AG04450 (cell line): ENCODE data around the gene TK1. TPM values are rescaled to one million over a fixed set of nuclear protein-coding genes. Genes with fewer than 3 reads are reported as not detected.

Experiments used
- CTCF ChIA-PET: fragments of 300-600, 350-600 bp; formaldehyde crosslinking; extraction: SDS; loops from one replicate; lab custom pipeline; 2022; ENCODE audit warnings: antibody characterized with exemption, inconsistent platforms; lab: Charles Lee
- POLR2A ChIA-PET: fragments of 350-600 bp; formaldehyde crosslinking; extraction: SDS; loops from one replicate; lab custom pipeline; 2021; ENCODE audit warnings: antibody characterized with exemption, inconsistent platforms; lab: Yijun Ruan, JAX
- DNase-seq: peaks from one replicate; pipeline ENCODE4 v3.0.0-alpha.2; 2011; ENCODE audit warnings: low read depth, low spot score
- H3K27ac ChIP-seq: one replicate; pipeline ENCODE4 v1.5.1; 2012; ENCODE audit warnings: low read depth, low read length, control low read depth
- H3K27me3 ChIP-seq: one replicate; pipeline ENCODE4 v1.6.0; 2012; ENCODE audit warnings: low read length; ENCODE audit not compliant: control insufficient read depth, insufficient read depth
- H3K4me3 ChIP-seq: 2 replicates; pipeline ENCODE4 v1.5.1; 2011; ENCODE audit warnings: mild to moderate bottlenecking, low read depth, low read length, control low read depth
- H3K9me3 ChIP-seq: 2 replicates; pipeline ENCODE4 v1.5.1; 2012; ENCODE audit warnings: low read length; ENCODE audit not compliant: control insufficient read depth, insufficient read depth
- polyA plus RNA-seq: library from polyadenylated mRNA; depleted of rRNA; stranded (reverse); fragments of >200 nt; gene quantifications from 2 replicates; pipeline ENCODE4 v1.2.3, GENCODE V29; 2011
- TF ChIP-seq, protein P1 (sequence below): IDR thresholded peaks from 2 replicates; pipeline ENCODE4 v1.5.1; 2011; ENCODE audit warnings: low read depth, low read length, control low read depth, inconsistent platforms

The TK1 gene
- polyA plus RNA-seq, 1 experiment: 27.1 TPM

DNA sequence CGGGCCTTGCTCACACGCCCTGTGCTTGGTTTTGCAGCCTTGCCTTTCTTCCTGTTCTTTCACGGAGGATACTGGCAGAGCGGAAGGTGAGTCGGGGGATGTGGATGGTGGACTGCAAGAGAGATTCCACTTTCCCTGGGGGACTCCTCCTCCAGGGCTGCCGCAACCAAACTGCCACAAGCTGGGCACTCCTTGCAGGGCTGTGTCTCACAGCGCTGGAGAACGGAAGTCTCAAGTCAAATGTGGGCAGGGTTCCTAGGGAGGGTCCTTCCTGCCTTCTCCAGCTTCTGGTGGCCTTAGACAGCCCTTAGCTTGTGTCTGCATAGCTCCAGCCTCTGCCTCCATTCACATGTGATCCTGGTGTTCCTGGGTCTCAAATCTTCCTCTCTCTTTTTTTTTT, 15.8 kb upstream of the TK1 start:
- DNase-seq: no peak
- Histone ChIP-seq H3K27ac (no peak overlapping the region), H3K9me3 (peaks cover 3% of the 10 kb centered on the region; the same call in 1 of the 2 replicates), H3K27me3 (no peaks in the 10 kb centered on the region), H3K4me3 (no peak overlapping the region)
- TF ChIP-seq, protein P1, sequence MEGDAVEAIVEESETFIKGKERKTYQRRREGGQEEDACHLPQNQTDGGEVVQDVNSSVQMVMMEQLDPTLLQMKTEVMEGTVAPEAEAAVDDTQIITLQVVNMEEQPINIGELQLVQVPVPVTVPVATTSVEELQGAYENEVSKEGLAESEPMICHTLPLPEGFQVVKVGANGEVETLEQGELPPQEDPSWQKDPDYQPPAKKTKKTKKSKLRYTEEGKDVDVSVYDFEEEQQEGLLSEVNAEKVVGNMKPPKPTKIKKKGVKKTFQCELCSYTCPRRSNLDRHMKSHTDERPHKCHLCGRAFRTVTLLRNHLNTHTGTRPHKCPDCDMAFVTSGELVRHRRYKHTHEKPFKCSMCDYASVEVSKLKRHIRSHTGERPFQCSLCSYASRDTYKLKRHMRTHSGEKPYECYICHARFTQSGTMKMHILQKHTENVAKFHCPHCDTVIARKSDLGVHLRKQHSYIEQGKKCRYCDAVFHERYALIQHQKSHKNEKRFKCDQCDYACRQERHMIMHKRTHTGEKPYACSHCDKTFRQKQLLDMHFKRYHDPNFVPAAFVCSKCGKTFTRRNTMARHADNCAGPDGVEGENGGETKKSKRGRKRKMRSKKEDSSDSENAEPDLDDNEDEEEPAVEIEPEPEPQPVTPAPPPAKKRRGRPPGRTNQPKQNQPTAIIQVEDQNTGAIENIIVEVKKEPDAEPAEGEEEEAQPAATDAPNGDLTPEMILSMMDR: no peak
- ChIA-PET CTCF (interaction anchor here (0.7 to 5.8 kb wide), 2 partner anchors 16 to 1339 kb away, joined by 6 to 24 read pairs; partner anchors contain the start of genes AFMID and TK1), POLR2A (interaction anchor here (0.5 kb wide), 1 partner anchor 15 kb away, joined by 3 read pairs; no protein-coding TSS in a partner anchor)

DNA sequence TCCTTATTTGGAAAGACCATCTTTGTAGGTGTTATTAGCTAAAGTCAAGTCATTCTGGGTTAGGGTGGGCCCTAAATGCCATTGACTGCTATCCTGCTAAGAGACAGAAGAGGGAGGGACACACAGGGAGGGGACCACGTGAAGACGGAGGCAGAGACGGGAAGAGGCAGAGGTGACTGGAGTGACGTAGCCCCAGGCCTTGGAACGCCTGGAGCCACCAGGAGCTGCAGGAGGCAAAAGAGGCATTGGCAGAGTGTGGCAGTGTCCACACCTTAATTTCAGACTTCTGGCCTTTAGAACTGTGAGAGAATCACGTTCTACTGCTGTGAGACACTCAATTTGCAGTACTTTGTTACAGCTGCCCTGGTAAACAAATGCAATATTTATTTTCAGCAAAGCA, 13.6 kb upstream of the TK1 start:
- Histone ChIP-seq H3K27me3 (no peaks in the 10 kb centered on the region), H3K27ac (no peak overlapping the region), H3K4me3 (no peak overlapping the region), H3K9me3 (peaks cover 3% of the 10 kb centered on the region; the same call in 1 of the 2 replicates)
- CTCF ChIA-PET: interaction anchor here (5.8 kb wide), 1 partner anchor 13 kb away, joined by 24 read pairs; the partner anchor contains the start of genes AFMID and TK1
- POLR2A ChIA-PET: interaction anchor here (0.7 kb wide), 1 partner anchor 62 kb away, joined by 5 read pairs; no protein-coding TSS in a partner anchor
- TF ChIP-seq, protein P1: no peak
- no peak for DNase-seq

DNA sequence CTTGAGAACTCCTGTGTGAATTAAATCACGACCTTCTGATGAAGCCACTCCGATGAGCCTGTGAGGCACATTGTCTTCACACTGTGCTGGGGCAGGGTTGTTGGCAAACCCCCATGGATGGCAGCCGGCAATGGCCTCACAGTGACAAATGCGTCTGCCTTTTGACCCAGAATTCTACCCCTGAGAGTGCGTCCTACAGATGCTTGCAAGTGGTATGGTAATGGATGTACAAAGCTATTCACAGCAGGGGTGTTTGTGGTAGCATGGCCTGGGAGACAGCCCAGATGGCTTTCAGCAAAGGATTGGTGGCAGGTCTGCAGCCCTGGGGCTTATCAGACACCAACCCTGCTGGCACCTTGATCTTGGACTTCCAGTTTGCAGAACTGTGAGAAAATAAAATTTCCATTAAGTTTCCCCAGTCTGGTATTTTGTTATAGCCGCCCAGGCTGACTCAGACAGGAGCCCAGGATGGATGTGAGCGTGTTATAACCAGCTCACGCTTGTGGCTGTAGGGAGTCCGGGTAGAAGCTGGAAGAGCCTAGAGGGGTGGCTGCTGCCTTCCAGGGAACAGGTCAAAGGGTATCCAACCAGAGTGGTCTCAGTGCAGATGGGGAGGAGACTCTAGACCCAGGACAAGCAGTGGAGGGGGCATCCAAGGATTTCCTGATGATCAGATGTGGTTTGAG, 10.4 kb upstream of the TK1 start:
- DNase-seq: no peak
- TF ChIP-seq, protein P1: no peak
- no peaks in the 10 kb centered on the region for H3K27me3 ChIP-seq
- peaks cover 3% of the 10 kb centered on the region; the same call in 1 of the 2 replicates for H3K9me3 ChIP-seq
- ChIA-PET CTCF (interaction anchor here (0.6 to 1.7 kb wide), 2 partner anchors 10 to 132 kb away, joined by 4 to 10 read pairs; partner anchors contain the start of genes AFMID and TK1), POLR2A (no interaction called here)
- H3K4me3 ChIP-seq: no peak overlapping the region
- H3K27ac ChIP-seq: no peak overlapping the region

DNA sequence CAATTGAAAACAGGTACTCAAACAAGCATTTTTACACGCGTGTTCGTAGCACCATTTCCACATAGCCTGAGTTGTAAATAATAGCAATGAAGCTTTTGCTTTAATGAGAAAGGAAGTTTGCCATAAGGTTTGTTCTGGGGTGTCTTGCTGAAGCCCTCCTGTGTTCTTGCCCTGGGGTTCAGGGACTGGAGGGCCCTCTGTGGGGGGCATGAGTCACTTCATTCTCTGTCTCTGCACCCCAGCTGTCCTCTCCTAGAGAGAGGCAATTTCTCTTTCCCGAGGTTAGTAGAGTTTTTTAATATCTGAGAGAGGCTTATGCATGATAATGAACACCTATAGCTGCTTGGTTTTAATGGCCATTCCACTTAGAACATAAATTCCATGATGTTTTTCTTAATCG, 9.9 kb upstream of the TK1 start:
- no peak overlapping the region for H3K27ac ChIP-seq
- H3K4me3 ChIP-seq: no peak overlapping the region
- no peak for DNase-seq
- TF ChIP-seq, protein P1: no peak
- H3K9me3 ChIP-seq: peaks cover 3% of the 10 kb centered on the region; the same call in 1 of the 2 replicates
- CTCF ChIA-PET: interaction anchor here (1.7 kb wide), 1 partner anchor 10 kb away, joined by 10 read pairs; the partner anchor contains the start of genes AFMID and TK1
- H3K27me3 ChIP-seq: no peaks in the 10 kb centered on the region
- POLR2A ChIA-PET: no interaction called here
